Erythroblast (primary cell): ENCODE results near the gene SCYGR2.

ENCODE experiments used
- GATA1 ChIP-seq: IDR thresholded peaks from 2 replicates; pipeline ENCODE4 v1.6.1; 2011; ENCODE audit warnings: low read depth, mild to moderate bottlenecking, control low read depth, low read length, moderate library complexity
- POLR2A ChIP-seq: IDR thresholded peaks from 2 replicates; pipeline ENCODE4 v1.6.1; 2011; ENCODE audit warnings: mild to moderate bottlenecking, low read length

DNA sequence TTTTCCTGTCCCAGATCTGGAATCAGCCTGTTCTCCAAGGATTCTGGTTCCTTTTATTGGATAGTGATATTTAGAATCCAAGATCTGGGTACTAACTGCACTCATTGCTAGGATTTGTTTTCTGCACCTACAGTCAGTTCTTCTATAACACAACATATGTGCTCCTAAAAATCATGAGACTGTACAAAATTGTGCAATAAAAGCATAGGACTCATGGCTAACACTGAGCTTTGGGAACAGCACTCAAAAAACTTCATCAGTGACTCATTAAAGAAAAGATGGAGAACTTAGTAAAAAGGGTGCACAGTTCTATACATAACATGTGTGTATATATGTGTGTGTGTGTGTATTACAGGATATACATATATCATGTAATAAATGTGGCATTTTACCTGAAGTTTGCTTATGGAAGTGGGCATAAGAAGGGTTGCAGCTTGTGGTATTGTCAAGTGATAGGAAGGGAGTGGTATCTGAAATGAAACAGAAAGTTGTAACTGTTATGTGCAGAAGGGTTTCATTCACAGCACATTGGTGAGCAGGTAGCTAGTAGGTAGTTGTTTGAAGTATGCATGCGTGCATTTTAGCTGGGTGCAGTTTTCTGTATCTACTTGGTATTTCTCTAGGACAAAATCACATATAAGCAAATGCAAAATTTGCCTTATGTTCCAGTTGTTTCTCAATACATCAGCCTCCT is 5.9 kb upstream of the SCYGR2 start:
- TF ChIP-seq POLR2A: no peak
- no peak for TF ChIP-seq GATA1
